Panc1 (cell line): ENCODE measurements around the gene TRRAP.

Experiments used
- POLR2AphosphoS5 ChIP-seq: IDR thresholded peaks from 2 replicates; pipeline ENCODE4 v1.6.1; 2012; ENCODE audit warnings: mild to moderate bottlenecking, low read depth, low read length, moderate library complexity
- TF ChIP-seq, protein P1 (sequence below): fragments of 450-650 bp; IDR thresholded peaks from 2 replicates; pipeline ENCODE4 v1.5.1; 2017; ENCODE audit warnings: mild to moderate bottlenecking
- TF ChIP-seq, protein P2 (sequence below), 2 experiments: IDR thresholded peaks; 2 replicates each; pipeline ENCODE4 v1.6.1; 2011 to 2012; ENCODE audit warnings: low read depth in 2 of 2, control low read depth in 1 of 2, low read length in 1 of 2, mild to moderate bottlenecking in 1 of 2, moderate library complexity in 1 of 2; ENCODE audit not compliant: insufficient read depth in 1 of 2

DNA sequence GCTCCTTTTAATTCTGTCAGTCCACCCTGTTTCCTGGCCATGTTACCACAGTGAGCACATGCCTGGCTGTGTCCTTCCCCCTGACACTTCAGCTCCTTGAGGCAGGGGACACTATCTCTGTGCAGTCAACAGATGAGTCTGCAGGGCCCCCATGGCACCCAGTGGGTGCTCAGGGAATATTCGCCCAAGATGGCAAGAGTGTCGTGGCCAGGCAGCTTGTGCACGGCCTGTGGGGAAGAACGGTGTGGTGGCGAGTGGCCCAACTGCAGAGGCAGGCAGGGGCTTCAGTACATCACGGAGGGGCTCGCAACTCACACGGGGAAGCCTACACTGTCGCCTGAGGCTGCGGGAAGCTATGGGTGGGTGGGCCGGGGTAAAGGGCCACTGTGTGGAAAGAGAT is 91.1 kb downstream of the TRRAP start:
- no peak for TF ChIP-seq POLR2AphosphoS5
- TF ChIP-seq, protein P1, sequence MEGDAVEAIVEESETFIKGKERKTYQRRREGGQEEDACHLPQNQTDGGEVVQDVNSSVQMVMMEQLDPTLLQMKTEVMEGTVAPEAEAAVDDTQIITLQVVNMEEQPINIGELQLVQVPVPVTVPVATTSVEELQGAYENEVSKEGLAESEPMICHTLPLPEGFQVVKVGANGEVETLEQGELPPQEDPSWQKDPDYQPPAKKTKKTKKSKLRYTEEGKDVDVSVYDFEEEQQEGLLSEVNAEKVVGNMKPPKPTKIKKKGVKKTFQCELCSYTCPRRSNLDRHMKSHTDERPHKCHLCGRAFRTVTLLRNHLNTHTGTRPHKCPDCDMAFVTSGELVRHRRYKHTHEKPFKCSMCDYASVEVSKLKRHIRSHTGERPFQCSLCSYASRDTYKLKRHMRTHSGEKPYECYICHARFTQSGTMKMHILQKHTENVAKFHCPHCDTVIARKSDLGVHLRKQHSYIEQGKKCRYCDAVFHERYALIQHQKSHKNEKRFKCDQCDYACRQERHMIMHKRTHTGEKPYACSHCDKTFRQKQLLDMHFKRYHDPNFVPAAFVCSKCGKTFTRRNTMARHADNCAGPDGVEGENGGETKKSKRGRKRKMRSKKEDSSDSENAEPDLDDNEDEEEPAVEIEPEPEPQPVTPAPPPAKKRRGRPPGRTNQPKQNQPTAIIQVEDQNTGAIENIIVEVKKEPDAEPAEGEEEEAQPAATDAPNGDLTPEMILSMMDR: no peak
- TF ChIP-seq, protein P2, sequence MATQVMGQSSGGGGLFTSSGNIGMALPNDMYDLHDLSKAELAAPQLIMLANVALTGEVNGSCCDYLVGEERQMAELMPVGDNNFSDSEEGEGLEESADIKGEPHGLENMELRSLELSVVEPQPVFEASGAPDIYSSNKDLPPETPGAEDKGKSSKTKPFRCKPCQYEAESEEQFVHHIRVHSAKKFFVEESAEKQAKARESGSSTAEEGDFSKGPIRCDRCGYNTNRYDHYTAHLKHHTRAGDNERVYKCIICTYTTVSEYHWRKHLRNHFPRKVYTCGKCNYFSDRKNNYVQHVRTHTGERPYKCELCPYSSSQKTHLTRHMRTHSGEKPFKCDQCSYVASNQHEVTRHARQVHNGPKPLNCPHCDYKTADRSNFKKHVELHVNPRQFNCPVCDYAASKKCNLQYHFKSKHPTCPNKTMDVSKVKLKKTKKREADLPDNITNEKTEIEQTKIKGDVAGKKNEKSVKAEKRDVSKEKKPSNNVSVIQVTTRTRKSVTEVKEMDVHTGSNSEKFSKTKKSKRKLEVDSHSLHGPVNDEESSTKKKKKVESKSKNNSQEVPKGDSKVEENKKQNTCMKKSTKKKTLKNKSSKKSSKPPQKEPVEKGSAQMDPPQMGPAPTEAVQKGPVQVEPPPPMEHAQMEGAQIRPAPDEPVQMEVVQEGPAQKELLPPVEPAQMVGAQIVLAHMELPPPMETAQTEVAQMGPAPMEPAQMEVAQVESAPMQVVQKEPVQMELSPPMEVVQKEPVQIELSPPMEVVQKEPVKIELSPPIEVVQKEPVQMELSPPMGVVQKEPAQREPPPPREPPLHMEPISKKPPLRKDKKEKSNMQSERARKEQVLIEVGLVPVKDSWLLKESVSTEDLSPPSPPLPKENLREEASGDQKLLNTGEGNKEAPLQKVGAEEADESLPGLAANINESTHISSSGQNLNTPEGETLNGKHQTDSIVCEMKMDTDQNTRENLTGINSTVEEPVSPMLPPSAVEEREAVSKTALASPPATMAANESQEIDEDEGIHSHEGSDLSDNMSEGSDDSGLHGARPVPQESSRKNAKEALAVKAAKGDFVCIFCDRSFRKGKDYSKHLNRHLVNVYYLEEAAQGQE (IDR thresholded peaks at IDR 0.05; ENCODE audit: insufficient read depth in 1 of 2, low read depth in 2 of 2, low read length in 1 of 2): no peak
